GM19023 (cell line): ENCODE data around the gene PPM1G.

Experiments used
- ATAC-seq: cut with Tn5 transposase; IDR thresholded peaks from one replicate; pipeline ENCODE4 v1.9.1; 2021; ENCODE audit warnings: mild to moderate bottlenecking, moderate library complexity; ENCODE audit not compliant: unreplicated experiment

The PPM1G gene

DNA sequence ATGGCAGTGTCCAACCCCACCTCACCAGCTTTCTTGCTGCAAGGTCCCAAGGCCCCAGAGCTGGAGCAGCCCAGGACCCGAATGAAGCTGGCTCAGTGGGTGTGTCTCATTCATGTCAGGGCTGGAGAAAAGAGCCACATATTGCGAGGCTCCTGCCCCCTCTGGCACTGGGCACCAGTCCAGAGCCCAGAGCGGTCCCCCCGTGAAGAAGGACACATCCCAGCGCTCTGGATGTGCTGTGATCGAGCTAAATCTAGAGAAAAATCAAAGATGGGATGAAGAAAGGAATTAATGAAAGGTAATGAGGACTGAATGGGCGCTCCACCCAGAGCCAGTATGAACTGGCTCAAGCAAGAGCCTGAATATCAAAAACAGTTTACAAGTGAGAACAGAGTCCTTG is 73.2 kb downstream of the PPM1G start:
- ATAC-seq: no peak

DNA sequence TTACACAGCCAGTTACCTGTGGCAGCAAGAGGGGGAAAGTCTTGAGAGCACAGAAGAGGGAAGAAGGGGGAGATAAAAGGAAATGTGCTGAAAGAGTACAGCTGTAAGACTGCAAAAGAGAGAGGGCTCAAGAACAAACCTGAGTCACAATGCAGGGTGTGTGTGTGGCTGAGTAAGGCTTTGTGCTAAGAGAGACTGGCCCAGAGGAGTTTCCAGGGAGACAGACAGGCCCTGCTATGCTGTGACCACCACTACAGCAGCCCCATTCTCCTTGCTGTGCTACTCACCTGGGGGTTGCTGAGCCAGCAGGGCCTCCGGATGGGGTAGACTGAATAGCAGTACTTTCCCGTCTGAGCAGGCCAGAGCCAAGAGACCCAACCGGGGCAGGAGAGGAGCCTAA is 74.1 kb downstream of the PPM1G start:
- ATAC-seq: no peak
